HG03460 (cell line): ENCODE results near the gene ETV3.

Source experiments
- ATAC-seq: cut with Tn5 transposase; IDR thresholded peaks from one replicate; pipeline ENCODE4 v1.9.1; 2021; ENCODE audit not compliant: unreplicated experiment

ETV3 gene

DNA sequence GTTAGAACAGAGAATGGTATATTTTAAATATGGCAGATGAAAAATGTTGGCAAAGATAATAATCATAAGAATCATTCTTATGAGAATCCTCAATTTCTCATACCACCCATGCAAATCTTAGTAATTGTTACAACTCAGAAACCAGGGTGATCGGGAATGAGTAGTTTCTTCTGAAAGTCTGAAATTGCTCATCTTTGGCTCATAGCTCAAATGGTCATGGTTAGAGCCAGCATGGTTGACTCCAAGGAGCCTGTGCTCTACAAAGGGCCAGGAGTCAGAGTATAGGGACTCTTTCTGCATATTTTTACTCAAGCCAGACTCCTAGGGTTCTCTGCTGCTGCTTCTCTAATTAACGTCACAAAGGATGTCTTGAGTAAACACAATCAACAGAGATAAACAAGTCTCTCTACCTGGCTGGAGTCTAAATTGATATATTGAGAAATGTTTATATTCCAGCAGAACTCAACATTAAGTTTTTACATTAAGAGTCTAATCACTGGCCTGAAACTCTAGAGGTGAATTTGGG, 1.9 kb upstream of the ETV3 start:
- no peak for ATAC-seq

DNA sequence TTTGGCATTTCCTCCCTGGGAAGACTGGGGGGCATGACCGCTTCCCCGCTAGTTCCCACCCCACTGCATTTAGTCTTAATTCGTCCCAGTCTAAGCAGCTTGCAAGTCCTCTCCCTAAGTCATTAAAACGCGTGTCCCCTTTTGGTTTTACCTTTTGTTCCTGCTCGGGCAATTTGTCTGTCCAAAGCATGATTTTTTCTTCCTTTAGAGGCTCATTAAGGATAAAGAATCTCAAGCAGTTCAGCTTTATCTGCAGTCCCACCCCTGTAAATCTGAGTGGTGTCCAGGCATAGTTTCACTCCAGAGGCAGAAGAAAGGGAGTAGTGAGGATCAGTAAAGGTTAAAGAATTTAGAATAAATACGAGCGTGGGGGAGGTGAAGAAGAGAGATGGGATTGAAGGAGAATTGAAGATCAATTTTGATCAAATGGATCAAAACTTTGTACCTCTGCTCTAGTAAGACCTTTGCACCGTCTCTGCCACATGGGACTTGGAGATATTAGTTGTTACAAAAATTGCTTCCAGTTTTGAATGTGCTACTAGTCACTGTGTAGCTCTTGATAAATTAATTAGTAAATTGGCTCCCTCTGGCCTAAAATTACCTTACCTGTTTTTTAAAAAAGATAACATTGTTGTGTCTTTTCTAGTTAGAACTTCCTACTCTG, 989 bp upstream of the ETV3 start:
- no peak for ATAC-seq

DNA sequence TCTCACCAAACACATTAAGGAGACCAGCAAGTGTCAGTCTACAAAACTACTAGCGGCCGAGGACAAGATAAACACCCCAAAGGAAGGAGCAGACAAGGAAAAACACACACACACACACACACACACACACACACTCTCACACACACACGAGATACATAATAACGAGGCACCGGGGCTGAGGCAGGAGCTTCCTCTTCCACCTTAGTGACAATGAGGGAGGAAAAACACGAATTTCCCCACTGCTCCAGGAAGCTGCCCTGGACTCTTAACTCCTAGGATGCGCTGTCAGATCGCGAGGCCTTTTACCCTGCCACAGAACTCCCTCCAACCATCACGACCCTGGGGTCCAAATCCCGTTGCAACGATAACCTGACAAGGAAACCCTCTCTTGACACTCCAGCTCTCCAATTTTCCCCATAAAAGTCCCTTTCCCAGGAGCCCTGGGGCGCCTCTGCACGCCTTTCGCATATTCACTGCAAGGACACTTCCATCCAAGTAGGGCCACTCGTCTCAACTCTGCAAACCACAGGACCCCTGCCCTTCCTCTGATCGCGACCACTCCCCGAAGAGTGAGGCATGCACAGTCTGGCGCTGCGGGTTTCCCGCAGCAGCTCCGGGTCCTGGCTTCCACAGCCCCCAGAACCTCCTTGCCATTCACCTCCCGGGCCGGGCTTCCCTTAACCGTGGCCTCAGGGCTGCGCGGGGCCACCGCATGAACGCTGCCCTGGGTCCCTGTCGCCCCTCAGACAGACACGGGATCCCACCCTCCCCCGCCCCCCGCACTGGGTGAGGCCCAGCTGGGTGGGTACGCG, 581 bp downstream of the ETV3 start:
- peak; percentile 3 for ATAC-seq

DNA sequence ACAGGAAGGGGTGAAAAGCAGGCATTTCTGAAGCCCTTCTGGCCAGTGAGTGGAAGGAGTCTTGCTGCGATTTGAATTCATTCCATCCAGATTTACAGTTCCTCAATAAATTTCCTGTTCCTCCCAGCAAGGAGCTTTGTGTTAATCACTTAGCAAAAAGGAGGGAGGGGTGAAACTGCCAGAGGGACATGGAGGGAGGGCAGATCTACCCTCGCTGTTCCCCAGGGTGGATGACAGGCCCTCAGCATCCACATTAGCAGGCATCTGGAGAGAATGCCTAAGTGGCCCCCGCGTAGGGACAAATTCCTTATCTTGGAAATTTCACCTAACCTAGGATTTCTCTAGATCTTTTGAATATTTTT, 1.2 kb downstream of the ETV3 start:
- no peak for ATAC-seq

DNA sequence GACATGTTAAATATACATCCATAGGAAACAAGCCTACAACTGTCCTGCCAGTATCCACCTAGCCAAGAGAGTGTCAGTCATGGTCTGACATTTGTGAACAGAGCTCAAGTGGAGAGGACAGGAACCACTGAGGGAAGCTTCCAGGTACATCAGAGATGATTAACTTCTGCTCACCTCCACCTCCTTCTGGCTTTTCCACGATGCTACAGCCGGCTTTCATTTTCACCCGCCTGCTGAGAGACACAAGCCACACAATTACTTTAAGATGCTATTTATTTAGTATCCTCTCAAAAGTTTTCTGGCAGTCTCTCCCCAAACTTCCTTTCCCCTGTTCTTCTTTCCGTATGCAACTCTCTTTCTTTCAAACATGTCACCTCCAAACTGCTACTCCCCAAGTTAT, 2.1 kb downstream of the ETV3 start:
- no peak for ATAC-seq

DNA sequence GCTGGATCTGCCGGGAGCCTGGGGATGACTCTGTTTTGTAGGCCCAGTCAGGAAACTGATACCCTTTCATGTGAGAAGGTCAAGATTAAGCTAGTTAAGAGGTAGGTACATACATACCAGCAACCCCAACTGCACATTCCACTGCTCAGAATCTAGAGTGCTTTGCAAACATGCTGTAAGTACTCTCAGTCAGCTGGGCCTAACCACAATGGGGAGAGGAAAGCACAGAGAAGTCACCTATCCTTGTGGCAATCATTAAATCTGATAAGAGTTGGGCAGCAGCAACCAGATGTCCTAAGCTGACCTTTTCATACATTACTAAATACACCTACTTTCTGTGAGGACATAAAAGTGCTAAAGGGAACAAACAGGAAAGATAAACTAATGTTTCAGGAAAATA, 2.5 kb downstream of the ETV3 start:
- ATAC-seq = no peak

DNA sequence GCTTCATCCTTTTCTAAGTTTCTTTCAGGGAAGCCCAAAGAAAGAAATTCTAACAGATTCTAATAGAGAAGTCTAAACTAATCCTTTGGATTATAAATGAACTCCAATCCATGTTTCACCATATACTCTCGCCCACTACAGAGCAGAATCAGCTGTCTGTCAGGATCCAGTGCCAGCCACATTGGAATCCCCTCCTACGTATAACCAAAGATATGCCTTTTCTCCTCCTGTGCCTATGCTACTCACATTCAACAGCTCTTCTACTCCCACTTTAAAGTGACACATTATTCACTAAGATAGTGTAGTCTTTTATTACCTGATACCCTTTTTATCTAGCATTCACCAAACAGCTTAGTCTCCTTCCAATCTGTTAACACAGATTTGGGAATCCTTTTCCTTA, 3.1 kb downstream of the ETV3 start:
- ATAC-seq = no peak

DNA sequence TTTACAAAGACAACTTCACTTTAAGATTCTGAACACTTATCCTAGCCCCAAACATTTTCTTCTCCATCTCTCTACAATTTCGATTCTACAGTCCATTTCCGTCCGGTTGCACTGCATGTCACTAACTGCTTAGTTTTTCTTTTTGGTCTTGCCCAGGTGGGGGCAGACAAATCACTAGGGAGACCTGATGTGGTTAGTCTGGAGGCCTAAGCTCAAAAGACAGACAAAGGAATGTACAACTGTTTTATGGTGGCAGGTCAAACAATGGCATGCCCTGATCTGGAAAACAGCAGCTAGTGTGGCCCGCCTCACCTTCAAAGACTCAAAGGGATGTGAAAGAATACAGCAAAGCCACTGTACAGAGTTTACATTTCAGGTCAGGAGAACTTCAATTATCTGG, 3.8 kb downstream of the ETV3 start:
- ATAC-seq = no peak

DNA sequence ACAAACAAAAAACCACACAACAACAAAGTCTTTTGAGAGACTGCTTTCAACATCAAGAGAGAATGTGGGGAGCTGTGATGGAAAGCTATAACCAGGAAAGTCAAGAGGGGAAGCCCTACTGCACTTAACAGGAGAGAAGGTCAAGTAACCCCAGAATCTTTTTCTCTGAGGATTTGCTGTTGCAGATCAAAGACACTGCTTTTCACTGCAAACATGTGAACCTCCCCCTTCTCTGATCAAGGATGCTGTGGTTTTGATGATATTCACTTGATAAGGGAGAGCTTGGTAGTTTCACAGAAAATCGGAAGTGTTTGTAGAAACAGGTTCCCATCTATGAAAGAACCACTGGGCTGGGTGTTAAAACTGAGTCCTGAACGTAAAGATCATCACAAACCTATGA, 4.8 kb downstream of the ETV3 start:
- no peak for ATAC-seq

DNA sequence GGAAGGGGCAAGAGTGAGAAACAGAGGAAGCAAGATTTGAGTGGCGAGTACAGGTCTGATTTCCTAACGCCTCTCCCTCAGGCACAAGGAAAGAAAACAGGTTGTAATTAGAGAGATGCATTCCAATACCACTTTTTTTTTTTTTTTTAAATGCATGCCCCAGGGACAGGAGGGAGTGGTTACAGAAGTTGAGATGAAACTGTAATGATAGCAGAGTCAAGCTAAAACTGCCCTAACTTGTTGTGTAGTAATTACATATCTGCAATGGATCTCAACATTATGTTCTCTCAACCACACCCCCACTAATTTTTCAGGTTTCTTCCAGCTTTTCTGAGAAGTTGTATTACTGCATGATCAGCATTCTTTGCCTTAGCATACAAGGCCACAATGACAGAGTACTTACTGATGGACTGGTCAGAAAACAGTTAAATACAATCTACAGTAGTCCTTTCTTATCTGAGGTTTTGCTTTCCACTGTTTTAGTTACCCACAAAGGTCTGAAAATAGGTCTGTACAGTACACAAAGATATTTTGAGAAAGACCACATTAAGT, 5.5 kb downstream of the ETV3 start:
- no peak for ATAC-seq

DNA sequence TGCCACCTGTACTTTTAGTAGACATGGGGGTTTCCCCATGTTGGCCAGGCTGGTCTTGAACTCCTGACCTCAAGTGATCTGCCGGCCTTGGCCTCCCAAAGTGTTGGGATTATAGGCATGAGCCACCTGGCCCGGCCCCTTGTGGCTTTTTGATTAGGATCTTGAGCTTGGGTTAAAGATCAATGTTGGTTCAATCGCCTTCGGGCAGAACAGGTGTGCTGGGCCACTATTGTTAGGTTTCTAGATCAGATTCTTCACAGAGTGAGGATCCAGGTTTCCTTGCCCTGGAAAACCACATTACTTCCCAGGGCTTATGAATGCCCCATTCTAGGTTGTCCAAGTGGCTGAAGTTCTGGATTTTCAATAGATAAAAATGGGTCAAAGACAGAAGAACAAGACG, 6.1 kb downstream of the ETV3 start:
- no peak for ATAC-seq

DNA sequence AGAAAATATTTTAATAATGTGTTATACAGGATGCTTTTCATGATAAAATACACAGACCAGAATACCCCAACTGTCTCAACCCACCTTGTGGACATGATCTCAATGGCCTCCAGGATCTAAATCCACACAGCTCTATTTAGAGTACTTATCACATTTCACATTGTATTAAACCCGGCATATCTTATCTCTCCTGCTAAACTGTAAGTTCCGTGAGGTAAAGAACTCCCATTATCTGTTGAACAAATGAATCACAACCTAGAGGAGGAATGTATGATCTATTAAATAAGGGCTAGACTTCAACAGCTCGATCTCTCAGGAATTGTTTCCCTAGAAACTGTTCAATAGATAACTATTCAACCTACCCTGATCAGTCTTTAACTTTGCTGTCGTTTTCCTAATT, 6.9 kb downstream of the ETV3 start:
- ATAC-seq = no peak

DNA sequence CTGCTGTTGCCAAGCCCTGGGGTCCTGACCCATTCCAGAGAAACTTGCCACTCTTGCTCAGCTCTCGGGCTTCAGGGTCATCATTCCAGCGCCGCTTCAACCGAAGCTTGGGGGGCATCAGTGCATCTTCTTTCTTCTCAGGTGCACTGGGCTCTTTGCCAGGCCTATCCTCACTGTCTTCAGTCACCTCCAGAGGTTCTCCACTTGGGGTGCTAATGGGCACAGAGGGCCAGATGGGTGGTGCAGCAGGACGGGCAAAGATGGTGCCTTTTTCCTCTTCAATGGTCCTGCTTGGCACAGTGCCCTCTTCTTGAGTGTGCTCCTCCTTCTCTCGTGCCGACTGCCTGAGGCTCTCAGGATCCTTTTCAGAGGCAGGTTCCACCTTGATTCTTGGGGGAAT, 13.3 kb downstream of the ETV3 start:
- ATAC-seq = no peak

DNA sequence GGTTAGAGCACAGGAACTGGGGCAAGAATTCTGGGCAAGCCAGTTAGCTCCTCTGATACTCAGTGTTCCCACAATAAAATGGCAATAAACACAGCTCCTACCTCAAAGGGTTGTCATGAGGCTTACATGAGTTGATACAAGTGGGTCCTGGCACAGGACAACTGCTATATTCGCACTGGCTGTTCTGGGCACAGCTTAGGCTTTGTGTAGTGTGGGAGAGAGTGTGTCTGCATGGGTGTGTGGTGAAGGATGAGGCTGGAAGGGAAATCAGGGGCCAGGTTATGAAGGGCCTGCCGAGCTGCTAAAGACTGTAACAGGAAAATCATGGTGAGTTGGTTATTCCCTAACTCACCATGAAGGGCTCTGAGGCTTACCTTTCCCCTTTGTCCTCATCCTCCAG, 18.7 kb downstream of the ETV3 start:
- ATAC-seq = no peak

DNA sequence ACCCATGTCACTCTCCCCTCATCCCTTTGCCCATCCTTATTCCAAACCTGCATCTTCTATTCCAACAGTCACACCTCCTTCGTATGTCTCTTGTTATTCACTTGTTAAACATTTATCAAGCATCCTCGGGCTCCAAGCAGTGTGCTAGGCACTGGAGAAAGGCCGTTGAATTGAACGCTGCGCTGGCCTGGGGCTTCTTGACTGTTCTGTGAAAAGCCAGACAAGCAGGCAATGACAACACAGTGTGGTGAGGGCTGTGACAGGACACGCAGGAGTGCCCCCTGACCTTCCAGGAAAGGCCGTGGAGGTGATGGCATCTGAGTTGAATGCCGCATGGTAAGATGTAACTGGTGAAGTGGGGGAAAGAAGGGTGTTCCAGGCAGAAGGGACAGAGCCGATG, 19.2 kb downstream of the ETV3 start:
- no peak for ATAC-seq

DNA sequence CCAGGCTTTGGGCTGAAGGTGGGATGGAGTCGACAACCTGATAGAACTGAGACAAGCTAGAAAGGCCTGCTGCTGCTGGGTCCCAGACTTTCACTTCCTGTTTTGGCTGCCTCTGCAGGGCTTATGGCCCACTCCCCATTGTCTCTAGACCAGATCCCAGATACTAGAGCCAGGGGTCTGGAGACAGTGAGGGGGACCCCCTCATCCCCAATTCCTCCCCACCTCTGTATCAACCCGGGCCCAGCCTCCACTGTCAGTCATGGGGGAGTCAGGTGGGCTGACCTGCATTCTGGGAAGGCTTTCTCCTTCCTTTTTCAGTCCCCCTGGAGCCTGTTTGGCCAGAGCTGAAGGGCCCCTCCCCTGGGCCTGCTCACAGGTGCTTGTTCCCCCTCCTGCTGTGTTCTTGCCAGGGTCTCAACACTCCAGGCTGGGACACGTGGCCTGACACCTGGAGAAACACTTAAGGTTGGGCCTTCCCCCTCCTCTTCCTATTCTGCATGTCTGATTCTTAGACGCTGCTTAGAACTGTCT, 20.6 kb downstream of the ETV3 start:
- peak; percentile 65 for ATAC-seq

DNA sequence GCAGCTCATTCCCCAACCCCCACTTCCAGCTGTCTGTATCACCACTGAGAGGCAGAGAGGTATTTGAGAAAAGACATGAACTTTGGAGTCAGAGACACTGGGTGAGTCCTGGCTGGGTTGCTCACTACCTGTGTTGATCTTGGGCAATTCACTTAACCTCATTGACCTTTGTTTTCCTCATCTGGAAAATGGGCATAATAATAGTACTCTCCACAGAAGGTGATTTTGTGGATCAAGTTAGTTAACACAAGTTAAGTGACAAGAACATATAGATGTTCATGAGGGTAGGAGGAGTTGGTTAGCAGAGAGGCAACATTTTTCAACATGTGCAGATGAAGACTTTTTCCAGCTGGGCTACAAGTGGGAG, 21.5 kb downstream of the ETV3 start:
- ATAC-seq = no peak

DNA sequence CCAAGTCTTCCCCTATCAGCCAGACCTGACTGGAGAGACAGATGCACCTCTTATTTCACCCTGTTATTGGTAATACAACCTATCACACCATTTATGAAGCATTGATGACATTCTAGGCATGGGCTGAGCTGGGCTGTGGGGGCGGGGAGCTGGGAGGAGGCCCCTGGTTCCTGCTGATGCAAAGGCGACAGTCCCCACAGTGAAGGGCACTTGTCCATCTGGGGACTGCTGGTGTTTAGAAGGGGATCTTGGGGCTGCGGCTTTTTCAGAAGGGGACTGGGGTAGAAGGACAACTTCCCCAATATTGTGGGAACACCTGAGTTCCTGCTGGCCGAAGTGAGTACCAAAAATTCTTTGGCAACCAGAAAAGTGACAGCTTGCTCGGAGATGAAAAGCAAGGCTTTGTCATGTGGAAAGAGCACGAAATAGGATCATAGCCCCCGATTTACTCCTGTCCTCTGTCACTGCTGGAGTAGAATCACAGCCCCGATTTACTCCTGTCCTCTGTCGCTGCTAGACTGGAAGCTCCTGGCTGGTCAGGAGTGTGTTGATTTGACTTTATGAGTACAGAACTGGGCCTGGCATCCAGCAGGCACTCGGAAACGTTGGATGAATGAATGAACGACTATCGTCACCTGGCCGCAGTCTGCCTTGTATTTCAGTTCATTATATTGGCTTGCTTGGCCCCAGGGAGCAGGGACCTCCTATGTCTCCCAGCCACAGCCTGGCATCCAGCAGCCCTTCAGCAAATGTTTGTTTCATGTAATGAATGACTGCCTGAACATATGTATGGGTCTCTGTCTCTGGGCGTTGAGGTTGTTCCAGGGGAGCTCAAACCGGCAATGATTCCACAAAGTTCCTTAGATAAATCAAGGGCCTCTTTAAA, 22.1 kb downstream of the ETV3 start:
- ATAC-seq = no peak

DNA sequence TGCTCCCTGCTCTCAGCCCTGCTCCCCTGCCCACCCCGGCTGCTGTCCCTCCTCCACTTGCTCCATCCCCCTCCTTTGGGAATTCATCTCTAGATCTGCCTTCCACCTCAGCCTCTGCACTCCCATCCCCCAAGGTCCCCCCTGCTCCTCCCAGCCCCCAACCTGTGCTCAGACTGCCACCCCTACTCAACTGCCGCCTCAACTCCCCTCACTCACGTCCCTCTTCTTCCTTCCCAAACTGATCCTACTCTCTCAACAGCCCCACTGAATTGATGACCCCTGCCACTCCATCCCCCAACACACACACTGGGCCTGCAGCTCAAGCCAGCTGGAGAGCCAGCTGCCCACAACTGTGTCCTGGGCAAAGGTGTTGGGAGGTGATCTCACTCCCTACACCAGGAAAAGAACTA, 22.8 kb downstream of the ETV3 start:
- no peak for ATAC-seq

DNA sequence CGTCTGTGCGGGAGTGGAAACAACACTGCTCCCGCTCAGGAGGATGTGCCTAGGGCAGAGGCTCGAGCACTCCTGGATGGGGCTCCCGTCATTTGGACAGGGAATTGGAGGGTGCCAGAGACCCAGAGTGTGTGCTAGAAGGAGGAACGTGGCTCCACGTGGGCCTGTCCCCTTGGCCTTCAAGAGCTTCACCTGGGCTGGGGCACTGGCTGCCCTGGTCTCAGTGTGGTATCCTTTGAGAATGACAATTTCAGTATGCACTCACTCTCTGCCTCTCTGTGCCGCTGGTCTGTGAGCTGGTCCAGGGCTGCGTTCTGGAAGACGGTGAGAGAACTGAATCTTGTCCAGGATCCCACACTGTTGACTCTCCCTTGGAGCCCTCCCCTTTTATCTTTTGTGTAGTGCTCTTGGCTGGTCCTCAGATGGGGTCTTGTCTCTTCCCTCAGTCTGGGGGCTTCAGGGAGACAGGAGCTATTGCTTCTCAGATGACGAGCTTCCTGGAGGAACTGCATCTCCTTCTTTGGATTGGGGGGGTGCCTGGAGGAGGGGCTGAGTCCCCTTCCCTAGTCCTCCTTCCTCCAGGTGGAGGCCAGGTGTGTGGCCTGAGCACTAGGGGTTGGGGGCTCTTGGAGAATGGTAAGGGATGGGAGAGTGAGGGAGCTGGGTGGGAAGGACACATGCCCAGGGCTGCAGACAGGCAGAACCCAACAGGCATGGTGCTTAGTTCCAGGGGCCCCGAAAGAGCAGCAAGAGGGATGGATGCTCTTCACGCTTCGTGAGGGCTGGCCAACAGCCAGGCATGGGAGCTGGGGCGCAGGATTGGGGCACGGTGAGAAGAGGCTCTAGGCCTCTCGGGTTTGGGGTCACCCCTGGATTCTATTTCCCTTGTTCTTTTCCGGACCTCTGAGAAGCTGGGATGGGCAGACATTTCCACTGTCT, 23.7 kb downstream of the ETV3 start:
- ATAC-seq = no peak
